Breast epithelium (tissue), 3 donors: Measurements from ENCODE around the gene AK1.

Experiments used
- POLR2A ChIP-seq: fragments of 450-650 bp; IDR thresholded peaks from one replicate; pipeline ENCODE4 v1.6.1; 2016; ENCODE audit warnings: antibody characterized with exemption, mild to moderate bottlenecking, moderate library complexity
- POLR2AphosphoS5 ChIP-seq, 3 donors: sonication (generic); formaldehyde crosslinking; IDR thresholded peaks; one replicate each; pipeline ENCODE4 v1.6.1; 2017; ENCODE audit warnings: antibody characterized with exemption in 3 of 3
- TF ChIP-seq, protein P1 (sequence below), 3 donors: fragments of 450-650 bp; IDR thresholded peaks; one replicate each; pipeline ENCODE4 v1.5.1; 2016 to 2017; ENCODE audit warnings: antibody characterized with exemption in 3 of 3, mild to moderate bottlenecking in 3 of 3, moderate library complexity in 3 of 3

DNA sequence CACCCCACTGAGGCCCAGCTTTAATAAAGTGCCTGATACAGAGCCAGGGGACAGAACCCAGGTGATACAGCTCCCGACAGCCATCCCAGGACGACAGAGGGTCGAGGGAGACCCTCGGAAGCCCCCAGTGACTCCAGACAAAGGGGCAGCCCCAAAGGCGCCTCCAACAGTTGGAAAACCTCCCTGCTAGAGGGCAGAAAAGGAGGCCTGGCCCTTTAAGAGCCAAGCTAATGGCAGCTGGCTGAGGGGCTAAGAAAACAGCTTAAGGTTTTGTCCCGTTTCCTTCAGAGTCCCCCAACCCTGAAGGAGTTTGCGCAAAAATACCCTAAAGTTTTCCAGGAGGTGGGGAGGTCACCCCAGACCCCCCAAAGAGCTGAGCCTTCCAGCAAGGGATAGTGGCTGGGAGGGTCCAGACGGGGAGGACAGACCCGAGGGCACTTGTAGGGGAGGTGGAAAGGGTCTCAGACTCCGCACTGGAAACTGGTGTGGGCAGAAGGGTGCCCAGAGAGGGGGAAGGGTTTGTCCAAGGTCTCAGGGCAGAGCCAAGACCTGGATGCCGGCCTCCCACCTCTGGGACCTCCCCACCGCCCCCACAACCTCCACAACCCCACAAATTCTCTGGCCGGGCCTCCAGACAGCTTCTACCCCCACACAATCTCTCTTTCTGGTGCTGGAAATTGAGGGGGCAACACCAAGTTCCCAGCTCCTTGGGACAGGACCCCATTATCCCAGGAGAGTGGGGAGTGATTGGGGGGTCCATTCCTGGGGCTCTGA lies 8.2 kb upstream of the AK1 start:
- TF ChIP-seq, protein P1, sequence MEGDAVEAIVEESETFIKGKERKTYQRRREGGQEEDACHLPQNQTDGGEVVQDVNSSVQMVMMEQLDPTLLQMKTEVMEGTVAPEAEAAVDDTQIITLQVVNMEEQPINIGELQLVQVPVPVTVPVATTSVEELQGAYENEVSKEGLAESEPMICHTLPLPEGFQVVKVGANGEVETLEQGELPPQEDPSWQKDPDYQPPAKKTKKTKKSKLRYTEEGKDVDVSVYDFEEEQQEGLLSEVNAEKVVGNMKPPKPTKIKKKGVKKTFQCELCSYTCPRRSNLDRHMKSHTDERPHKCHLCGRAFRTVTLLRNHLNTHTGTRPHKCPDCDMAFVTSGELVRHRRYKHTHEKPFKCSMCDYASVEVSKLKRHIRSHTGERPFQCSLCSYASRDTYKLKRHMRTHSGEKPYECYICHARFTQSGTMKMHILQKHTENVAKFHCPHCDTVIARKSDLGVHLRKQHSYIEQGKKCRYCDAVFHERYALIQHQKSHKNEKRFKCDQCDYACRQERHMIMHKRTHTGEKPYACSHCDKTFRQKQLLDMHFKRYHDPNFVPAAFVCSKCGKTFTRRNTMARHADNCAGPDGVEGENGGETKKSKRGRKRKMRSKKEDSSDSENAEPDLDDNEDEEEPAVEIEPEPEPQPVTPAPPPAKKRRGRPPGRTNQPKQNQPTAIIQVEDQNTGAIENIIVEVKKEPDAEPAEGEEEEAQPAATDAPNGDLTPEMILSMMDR (IDR thresholded peaks at IDR 0.05) = no peak
- TF ChIP-seq POLR2A = no peak
- no peak for TF ChIP-seq POLR2AphosphoS5 (IDR thresholded peaks at IDR 0.05)
